Measurements from ENCODE around the gene FLNB. TPM values are rescaled to one million over a fixed set of nuclear protein-coding genes. Genes with fewer than 3 reads are reported as not detected.

FLNB gene
- total and polyA plus RNA-seq, 10 of the 15 experiments (the other 5 are each of a cell fraction or from before 2014, with no cell fraction given): 13.6 to 51.8 (median 26.4) TPM

DNA sequence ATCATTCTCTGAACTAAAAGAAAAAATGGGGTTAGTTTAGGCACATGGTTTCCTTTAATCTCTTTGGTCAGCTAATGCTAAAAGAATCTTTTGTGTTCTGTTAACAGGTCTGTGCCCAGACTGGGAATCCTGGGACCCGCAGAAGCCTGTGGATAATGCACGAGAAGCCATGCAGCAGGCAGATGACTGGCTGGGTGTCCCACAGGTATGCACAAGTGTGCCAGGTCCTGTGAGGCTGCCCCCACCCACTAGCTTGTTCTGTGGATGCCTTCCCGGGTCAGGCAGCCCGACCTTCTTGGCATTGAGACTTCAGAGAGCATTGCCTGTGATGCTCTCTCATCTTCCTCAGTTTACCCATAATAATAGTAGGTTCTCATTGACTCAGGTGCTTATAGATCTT is 70.4 kb downstream of the FLNB start (continued):
- TF ChIP-seq TBL1XR1 (IDR thresholded peaks at IDR 0.05; ENCODE audit: low read depth, low read length): no peak

DNA sequence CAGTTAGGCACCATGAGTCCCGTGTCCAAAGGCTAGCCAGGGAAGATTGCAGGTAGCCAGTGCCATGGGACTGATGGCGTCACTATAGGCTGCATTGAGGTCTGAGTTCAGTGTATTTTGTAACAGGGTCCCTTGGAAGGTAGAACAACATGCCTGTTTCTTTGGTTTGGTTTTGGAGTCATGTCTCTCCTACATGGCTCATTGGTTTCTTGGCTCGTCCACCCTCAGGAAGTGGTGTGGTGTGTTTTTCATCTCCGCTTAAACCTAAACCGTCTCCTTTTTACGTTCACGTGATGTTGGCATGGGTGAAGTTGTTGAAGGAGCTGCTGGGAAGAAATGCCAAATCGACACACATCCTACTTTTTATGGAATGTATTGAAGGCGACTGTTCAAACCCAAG is 71.6 kb downstream of the FLNB start:
- H3K27ac ChIP-seq (ENCODE audit: control insufficient read depth, insufficient read depth): no peak overlapping the region
- FAIRE-seq (no peak), ATAC-seq (no peak), DNase-seq (ENCODE audit: low read depth, low spot score) (no peak)
- no peak overlapping the region for H3K9ac ChIP-seq (ENCODE audit: control insufficient read depth, insufficient read depth, low read length)
- BruUV-seq (replicated peaks): no TSS peak
- no peaks in the 10 kb centered on the region for H3K79me2 ChIP-seq (ENCODE audit: control insufficient read depth, insufficient read depth, low read length)
- H3K9me3 ChIP-seq (replicated peaks; ENCODE audit: control insufficient read depth, insufficient read depth, low read length): no peaks in the 10 kb centered on the region
- RAD21 ChIA-PET (ENCODE audit: unreplicated experiment): interaction anchor here (1.6 kb wide), 1 partner anchor 71 kb away, joined by 3 read pairs; no protein-coding TSS in a partner anchor
- no peak overlapping the region for H3K4me2 ChIP-seq (ENCODE audit: control insufficient read depth, insufficient read depth)
- H3K4me3 ChIP-seq: no peak overlapping the region
- no peaks in the 10 kb centered on the region for H4K20me1 ChIP-seq (ENCODE audit: control insufficient read depth, insufficient read depth)
- in situ Hi-C loops (cut with MboI) (no loop called here), intact Hi-C loops (cut with micrococcal nuclease; ENCODE audit: unreplicated experiment) (no loop called here)
- H3K4me1 ChIP-seq (ENCODE audit: control insufficient read depth, insufficient read depth, low read length): peaks cover 7% of the 10 kb centered on the region
- POLR2A ChIA-PET: interaction anchor here (0.6 to 1.5 kb wide), 2 partner anchors 38 to 414 kb away, joined by 5 read pairs; no protein-coding TSS in a partner anchor
- SMC1A ChIA-PET (ENCODE audit: uncharacterized antibody, unreplicated experiment): interaction anchor here (1.0 kb wide), 2 partner anchors 39 to 44 kb away, joined by 3 to 4 read pairs; no protein-coding TSS in a partner anchor
- H3K27me3 ChIP-seq (replicated peaks in 1 of 2; ENCODE audit: control insufficient read depth in 2 of 2, insufficient read depth in 2 of 2, low read length in 1 of 2): no peaks in the 10 kb centered on the region
- CTCF ChIA-PET: no interaction called here
- H2AFZ ChIP-seq (ENCODE audit: control insufficient read depth, low read depth, low read length): no peak overlapping the region
- 86% methylated on average over 9 of the region's 9 CpGs for WGBS (ENCODE audit: insufficient coverage, insufficient replicate concordance, low lambda C conversion rate, missing lambda C conversion rate)
- H3K36me3 ChIP-seq (ENCODE audit: control insufficient read depth in 2 of 2, insufficient read depth in 2 of 2, low read length in 1 of 2): peaks cover 7 to 9% of the 10 kb centered on the region in 2 experiments; a peak in 3 of 4 replicates
- TF ChIP-seq SMAD1 (IDR thresholded peaks at IDR 0.05; ENCODE audit: low read depth, partially characterized antibody) (no peak), POLR2AphosphoS5 (IDR thresholded peaks at IDR 0.05; ENCODE audit: low read length) (no peak)

DNA sequence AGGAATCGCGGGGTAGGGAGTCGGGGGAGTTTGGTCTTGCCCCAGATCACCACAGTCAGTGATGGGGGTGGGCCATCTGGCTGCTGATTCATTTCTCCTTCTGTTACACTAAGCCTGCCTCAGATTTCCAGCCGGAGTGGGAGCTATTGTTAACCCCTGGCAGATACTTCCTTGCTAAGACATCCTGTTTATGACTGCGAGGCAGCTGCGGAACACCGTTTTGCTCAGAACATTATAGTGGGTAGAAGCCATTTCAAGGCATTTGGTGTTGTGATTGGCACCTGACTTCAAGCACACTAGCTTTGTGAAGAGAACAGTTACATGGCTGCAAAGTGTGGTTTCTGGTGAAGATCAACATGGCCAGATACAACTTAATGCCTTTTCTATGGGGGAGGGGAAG is 73.8 kb downstream of the FLNB start:
- ChIA-PET SMC1A (ENCODE audit: uncharacterized antibody, unreplicated experiment) (no interaction called here), RAD21 (ENCODE audit: unreplicated experiment) (no interaction called here), POLR2A (no interaction called here), CTCF (no interaction called here)
- Histone ChIP-seq H3K4me2 (ENCODE audit: control insufficient read depth, insufficient read depth) (no peak overlapping the region), H4K20me1 (ENCODE audit: control insufficient read depth, insufficient read depth) (no peaks in the 10 kb centered on the region), H3K79me2 (ENCODE audit: control insufficient read depth, insufficient read depth, low read length) (no peaks in the 10 kb centered on the region), H3K9ac (ENCODE audit: control insufficient read depth, insufficient read depth, low read length) (no peak overlapping the region), H3K9me3 (replicated peaks; ENCODE audit: control insufficient read depth, insufficient read depth, low read length) (no peaks in the 10 kb centered on the region), H2AFZ (ENCODE audit: control insufficient read depth, low read depth, low read length) (no peak overlapping the region), H3K36me3 (ENCODE audit: control insufficient read depth in 2 of 2, insufficient read depth in 2 of 2, low read length in 1 of 2) (peaks cover 6 to 9% of the 10 kb centered on the region in 2 experiments; a peak in 3 of 4 replicates), H3K4me1 (ENCODE audit: control insufficient read depth, insufficient read depth, low read length) (peaks cover 21% of the 10 kb centered on the region), H3K27ac (ENCODE audit: control insufficient read depth, insufficient read depth) (no peak overlapping the region), H3K27me3 (replicated peaks in 1 of 2; ENCODE audit: control insufficient read depth in 2 of 2, insufficient read depth in 2 of 2, low read length in 1 of 2) (no peaks in the 10 kb centered on the region), H3K4me3 (no peak overlapping the region)
- DNase-seq (ENCODE audit: low read depth, low spot score) (no peak), ATAC-seq (no peak), FAIRE-seq (no peak)
- 93% methylated on average over 7 of the region's 7 CpGs for WGBS (ENCODE audit: insufficient coverage, insufficient replicate concordance, low lambda C conversion rate, missing lambda C conversion rate)
- TF ChIP-seq NR2C2 (IDR thresholded peaks at IDR 0.05; ENCODE audit: borderline replicate concordance, control insufficient read depth, insufficient read length, low read depth): no peak
- no peak for TF ChIP-seq BHLHE40 (IDR thresholded peaks at IDR 0.05; ENCODE audit: borderline replicate concordance in 1 of 2, low read depth in 2 of 2, low read length in 1 of 2)
- TF ChIP-seq IKZF1 (conservative IDR thresholded peaks at IDR 0.05): no peak
- TF ChIP-seq ETV6 (conservative IDR thresholded peaks at IDR 0.05 in 1 of 2, IDR thresholded peaks at IDR 0.05 in 1 of 2; ENCODE audit: borderline replicate concordance in 1 of 2, low read depth in 1 of 2): no peak
- no peak for TF ChIP-seq FOXM1 (IDR thresholded peaks at IDR 0.05; ENCODE audit: low read depth, low read length)
- TF ChIP-seq PML (IDR thresholded peaks at IDR 0.05; ENCODE audit: low read length): no peak
- no peak for TF ChIP-seq POLR2AphosphoS5 (IDR thresholded peaks at IDR 0.05; ENCODE audit: low read length)
- no peak for TF ChIP-seq RELA (IDR thresholded peaks at IDR 0.05; ENCODE audit: borderline replicate concordance, partially characterized antibody)
- TF ChIP-seq SRF (IDR thresholded peaks at IDR 0.05; ENCODE audit: low read depth in 2 of 2, low read length in 2 of 2): no peak
- TF ChIP-seq, protein P1, sequence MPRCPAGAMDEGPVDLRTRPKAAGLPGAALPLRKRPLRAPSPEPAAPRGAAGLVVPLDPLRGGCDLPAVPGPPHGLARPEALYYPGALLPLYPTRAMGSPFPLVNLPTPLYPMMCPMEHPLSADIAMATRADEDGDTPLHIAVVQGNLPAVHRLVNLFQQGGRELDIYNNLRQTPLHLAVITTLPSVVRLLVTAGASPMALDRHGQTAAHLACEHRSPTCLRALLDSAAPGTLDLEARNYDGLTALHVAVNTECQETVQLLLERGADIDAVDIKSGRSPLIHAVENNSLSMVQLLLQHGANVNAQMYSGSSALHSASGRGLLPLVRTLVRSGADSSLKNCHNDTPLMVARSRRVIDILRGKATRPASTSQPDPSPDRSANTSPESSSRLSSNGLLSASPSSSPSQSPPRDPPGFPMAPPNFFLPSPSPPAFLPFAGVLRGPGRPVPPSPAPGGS (IDR thresholded peaks at IDR 0.05; ENCODE audit: borderline replicate concordance, insufficient read depth, low read depth, low read length, poor library complexity, severe bottlenecking): no peak
- no peak for TF ChIP-seq PAX5 (IDR thresholded peaks at IDR 0.05; ENCODE audit: borderline replicate concordance, low read depth, low read length)
- no peak for TF ChIP-seq BCL11A (IDR thresholded peaks at IDR 0.05; ENCODE audit: low read depth, low read length)
- no TSS peak for BruUV-seq (replicated peaks)
- in situ Hi-C loops (cut with MboI) (no loop called here), intact Hi-C loops (cut with micrococcal nuclease; ENCODE audit: unreplicated experiment) (no loop called here)

Data from GM12878 (cell line).